Limb (tissue), 2 donors: ENCODE data around the gene SAMD13.
"Not testable (repeated sequence)": the region's sequence is repeated elsewhere in the genome, so short reads cannot be mapped to it uniquely, and the experiment has no call there.

Experiments
- DNase-seq, 2 donors: peaks; one replicate each; pipeline ENCODE4 v3.0.0-alpha.2; 2016; ENCODE audit errors: extremely low spot score in 2 of 2

SAMD13 gene

DNA sequence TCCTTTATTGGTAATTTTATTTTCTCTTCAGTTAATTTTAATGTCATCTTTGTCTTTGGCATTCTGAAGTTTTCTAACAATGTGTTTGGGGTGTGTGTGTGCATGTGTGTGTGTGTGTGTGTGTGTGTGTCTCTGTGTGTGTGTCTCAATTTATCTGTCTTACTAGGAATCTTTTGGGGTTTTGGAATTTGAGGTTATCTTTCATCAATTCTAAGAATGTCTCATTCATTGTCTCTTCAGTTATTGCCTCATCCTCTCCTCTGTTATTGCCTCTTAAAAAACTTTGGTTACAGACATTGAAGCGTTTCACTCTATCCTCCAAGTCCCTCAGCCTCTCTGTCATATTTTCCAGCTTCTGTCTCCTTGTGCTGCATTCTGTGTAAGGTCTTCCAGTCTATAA lies 18.1 kb upstream of the SAMD13 start:
- no peak for DNase-seq

- DNase-seq, result no peak
These were observed 15.4 kb upstream of the SAMD13 start for GRCh38 chr1:84286071-84286470.

DNA sequence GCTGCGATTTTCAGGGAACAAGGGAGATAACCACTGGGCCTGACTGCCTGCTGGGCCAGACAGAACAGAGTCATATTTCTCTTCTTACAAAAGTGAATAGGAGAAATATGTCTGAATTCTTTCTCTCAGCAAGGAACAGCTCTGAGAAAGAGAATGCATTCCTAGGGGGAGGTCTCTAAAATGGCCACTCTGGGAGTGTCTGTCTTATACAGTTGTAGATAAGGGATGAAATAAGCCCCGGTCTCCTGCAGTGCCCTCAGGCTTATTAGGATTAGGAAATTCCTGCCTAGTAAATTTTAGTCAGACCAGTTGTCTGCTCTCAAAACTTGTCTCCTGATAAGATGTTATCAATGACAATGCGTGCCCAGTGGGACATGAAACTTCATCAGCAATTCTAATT lies 14.1 kb upstream of the SAMD13 start:
- not testable (repeated sequence) for DNase-seq

DNA sequence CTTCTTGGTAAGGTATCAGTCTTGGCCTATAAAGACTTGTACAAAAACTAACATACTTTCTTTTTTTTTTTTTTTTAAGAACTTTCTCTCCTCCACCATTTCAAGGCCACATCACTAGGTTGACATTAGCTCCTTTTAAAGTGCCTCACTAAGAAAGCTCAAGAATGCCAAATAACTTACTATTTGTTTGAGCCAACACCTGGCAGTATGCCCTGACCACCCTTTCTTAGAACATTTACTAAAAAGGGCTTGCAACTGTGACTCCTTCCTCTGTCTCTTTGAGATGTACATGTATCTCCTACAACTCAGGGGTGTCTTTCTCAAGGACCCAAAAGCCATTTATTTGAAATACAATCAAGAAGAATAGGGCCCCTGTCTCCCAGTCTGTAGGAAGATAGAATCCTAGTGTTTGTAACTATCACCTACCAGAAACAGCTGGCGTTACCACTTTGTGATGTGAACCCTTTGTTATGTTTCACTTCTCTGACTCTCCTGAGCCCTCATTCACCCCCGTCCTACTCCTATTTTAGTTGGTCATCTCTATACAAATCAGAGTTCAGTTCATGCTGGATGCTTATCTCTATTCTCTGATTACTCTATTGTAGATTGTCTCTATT lies 12.2 kb upstream of the SAMD13 start:
- DNase-seq, result no peak

- no peak for DNase-seq
These were observed 9.4 kb upstream of the SAMD13 start for GRCh38 chr1:84291882-84292655.

- no peak for DNase-seq
These were observed 7.7 kb upstream of the SAMD13 start for GRCh38 chr1:84293766-84294165.

DNA sequence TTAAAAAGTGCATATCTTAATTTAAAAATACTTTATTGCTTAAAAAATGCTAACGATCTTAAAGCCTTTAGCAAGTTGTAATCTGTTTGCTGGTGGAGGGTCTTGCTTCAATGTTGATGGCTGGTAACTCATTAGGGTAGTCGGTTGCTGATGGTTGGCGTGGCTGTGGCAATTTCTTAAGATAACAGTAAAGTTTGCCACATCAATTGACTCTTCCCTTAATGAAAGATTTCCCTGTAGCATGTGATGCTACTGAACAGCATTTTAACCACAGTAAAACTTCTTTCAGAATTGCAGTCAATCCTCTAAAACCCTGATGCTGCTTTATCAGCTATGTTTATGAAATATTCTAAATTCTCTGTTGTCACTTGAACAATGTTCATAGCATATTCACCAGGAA lies 6.8 kb upstream of the SAMD13 start:
- no peak for DNase-seq

DNA sequence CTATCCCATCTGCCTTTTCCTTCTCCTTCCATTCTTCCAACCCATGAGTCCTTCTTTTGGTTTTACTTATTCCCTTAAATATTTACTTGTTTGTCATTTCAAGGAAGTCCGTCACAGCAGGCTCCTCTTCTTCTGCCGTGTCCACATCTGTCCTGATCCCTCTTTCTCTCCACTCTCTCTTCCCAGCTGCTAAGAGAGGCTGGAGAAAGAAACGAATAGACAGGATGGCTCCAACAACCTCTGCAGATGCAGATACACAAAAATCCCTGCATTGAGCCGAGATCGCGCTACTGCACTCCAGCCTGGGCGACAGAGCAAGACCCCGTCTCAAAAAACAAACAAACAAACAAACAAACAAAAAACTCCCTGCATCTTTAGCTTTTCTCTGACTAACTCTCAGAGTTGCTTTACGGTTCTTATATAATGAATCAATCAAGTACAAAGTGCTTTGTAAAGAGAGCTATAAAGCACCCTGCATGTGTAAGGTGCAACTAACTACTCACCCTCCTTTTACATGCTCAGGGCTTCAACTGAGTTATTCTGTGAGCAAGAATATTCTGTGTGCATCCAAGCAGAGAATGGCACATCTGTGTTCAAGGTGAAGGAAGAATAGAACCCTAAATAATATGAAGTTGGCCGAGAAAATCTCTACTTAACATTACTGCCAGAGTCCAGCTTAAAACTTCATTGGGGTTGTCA lies 3.8 kb upstream of the SAMD13 start:
- no peak for DNase-seq

- DNase-seq, result peak; percentile 53 to 82
These were observed 3.2 kb upstream of the SAMD13 start for GRCh38 chr1:84298328-84298683.

GRCh38 chr1:84298684-84299535 lies 2.6 kb upstream of the SAMD13 start:
- DNase-seq, result peak; percentile 28 to 70

DNA sequence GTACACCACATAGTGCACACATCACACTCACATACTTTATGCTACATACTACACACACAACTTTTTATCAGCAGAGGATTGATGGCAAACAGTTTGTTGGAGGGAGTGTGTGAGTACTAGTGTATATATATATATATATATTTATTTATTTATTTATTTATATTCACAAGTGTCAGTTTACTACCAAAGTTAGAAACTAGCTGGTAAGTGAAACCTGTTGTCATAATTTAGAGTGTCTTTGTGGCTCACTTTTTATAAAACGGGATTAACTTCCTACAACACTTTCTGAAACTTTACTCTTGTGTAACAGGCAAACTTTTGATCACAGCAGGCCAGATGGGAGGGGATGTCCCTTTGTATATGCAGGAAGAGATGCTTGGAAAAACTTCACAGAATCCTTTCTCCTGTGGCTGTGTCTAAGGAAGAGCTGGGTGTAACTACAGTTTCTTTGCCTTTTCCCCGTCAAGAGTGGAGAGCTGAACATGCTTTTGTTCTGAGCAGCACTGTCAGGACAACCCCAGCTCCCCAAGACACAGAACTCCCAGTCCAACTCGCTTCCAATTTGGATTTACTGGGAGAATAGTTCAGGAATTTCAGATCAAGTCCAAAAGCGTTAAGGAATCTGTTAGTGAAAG lies 1.9 kb upstream of the SAMD13 start:
- DNase-seq, result peak in 1 of 2 donors; percentile 45

GRCh38 chr1:84300501-84300900 lies 1.0 kb upstream of the SAMD13 start:
- no peak for DNase-seq

DNA sequence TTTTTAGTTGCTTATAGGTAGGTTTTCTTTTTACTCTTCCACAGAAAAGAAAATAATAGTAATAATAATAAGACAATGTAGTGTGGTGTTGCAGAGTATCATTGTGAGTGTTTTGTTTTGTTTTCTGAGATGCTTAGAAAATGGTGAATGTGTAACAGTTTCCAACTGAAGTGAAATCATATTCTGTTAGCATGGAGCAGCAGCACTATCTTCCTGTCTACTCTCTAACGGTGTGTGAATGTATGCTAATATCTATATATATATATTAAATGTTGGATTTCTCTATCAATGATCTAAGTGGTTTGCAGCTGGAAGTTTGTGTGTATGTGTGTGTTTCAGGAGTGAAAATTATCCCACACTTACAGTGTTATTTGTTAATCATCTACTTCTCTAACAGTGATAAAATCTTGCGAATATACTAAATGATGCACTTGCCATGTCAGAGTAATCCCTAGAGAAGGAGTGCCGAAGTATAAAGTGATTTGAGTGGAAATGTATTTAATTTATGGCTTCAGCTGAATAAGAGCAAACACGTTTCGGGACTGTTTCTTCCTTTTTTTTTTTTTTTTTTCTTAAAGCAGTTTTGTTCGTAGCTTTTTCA lies 377 bp downstream of the SAMD13 start:
- peak in 1 of 2 donors; percentile 30 for DNase-seq

DNA sequence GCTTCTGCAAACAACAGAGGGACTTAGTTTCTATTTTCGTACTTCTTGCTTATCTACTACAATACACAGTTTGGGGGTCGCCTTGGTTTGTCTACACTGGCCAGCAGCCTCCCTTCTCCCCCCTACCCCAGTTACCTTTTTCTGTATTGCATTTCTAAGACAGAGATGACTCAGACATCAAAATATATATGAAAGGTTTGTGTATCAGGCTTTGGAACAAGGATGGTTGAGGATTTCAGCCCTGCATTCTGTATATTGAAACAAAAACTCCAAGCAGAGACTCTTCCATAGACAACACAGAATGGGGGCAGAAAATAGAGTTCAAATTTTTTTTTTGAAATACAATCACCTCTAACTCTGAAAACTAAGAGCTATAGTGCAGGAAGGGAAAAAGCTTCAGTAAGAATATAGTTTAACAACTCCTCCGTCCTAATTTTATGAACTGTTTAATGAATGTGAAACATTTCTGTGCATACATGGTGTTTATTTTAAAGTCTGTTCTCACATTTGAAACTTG lies 1.9 kb downstream of the SAMD13 start:
- peak in 1 of 2 donors; percentile 34 for DNase-seq

DNA sequence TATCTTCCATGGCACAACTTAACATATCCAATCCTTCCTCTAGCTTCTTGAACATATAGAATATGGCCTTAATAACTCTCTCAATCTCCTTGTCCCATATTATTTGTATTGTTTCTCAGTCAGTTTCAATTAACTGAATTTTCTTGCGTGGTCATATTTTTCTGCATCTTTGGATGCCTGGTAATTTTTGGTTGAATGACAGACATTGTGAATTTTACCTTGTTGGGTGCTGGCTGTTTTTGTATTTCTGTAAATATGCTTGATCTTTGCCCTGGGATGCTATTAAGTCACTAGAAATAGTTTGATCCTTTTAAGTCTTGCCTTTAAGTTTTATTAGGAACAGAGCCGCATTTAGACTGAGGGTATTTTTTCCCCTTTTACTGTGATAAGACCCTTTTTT lies 5.9 kb downstream of the SAMD13 start:
- DNase-seq, result no peak

DNA sequence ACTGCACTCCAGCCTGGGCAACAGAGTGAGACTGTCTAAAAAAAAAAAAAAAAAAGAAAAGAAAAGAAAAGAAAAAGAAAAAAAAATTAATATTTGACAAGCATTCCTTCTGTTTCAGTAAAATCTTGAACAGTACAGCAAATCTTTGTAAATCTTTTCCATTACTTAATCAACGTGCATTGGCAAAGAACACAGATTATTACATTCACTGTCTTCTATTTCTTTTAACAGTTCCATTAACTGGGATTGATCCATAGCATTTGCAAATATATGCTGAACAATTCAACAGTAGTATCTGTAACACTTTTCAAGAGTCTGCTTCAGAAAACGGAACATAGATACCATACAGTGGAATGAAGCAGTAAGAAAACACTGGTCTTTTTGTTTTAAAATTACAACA lies 9.8 kb downstream of the SAMD13 start:
- DNase-seq, result no peak

GRCh38 chr1:84319662-84320061 lies 18.2 kb downstream of the SAMD13 start:
- DNase-seq, result no peak

DNA sequence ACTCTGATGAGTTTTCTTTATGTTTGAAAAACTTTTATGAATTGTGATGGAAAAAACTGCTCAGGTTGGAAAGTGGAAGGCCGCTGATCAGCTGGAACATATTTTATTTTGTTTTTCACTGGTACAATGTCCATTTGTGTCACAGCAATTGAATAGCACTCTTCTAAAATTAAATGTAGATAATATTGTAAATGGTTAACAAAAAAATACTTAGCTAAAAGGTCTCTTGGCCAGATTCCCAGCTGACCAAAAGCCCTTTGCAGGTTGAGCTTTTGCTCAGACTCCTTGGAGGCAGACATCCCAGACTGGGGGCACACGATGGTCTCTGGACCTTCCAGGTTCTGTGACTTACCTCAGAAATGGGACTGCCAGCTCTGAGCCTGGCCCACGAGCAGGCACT lies 26.3 kb downstream of the SAMD13 start:
- DNase-seq, result no peak

DNA sequence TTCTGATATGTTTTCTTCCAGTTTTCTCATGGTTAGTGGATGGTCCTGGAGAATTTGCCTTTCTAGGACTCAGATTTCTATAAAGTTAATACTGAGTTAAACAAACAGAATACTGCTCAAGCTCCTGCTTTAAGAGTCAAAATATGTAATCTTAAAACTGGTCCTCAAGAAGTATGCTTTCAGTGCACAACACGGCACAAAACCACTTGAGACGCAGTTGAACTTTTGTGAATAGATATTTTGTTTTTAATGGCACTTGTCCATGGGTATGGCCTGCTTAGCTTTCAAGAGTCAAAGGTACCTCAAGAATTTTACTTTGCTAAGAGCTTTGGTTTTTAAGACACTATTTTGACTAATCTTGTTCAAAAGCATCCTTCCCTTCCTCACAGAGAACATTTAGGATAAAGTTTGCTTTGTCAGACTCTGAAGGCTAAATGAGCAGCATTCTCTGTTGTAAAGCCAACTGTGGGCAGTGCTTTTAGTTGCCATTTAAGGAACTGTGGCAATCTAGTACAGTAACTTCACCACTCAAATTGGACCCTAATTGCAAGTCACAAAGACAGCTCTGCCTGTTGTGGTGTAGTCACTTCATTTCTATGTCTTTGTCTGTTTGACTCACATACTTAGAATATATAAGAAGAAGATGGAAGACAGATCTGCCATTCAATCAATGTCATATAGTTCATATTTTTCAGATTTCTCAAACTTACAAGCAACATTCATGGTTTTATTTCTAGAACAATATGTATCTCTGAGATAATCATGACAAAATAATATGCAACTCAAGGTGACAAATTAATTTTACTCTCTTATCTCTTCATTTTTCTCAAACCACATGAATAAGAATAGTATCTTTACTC lies 28.8 kb downstream of the SAMD13 start:
- no peak for DNase-seq

GRCh38 chr1:84339503-84339902 lies 38.0 kb downstream of the SAMD13 start:
- DNase-seq, result no peak
